ENCODE data around the gene GARS1. TPM values are rescaled to one million over a fixed set of nuclear protein-coding genes. Genes with fewer than 3 reads are reported as not detected.

Gene GARS1
- total and polyA plus RNA-seq, 9 of the 15 experiments (the other 6 are each of a cell fraction or from before 2014, with no cell fraction given), result 142 to 769 (median 272) TPM

- POLR2A ChIA-PET, result interaction anchor here (0.5 kb wide), 1 partner anchor 12 kb away, joined by 4 read pairs; no protein-coding TSS in a partner anchor
- H3K36me3 ChIP-seq (ENCODE audit: control insufficient read depth, insufficient read depth, low read length), result peaks cover 11% of the 10 kb centered on the region; the same call in 2 of the 3 replicates
- no peaks in the 10 kb centered on the region for H3K9me3 ChIP-seq (replicated peaks; ENCODE audit: control insufficient read depth, insufficient read depth, low read depth, low read length)
- H4K20me1 ChIP-seq (replicated peaks; ENCODE audit: control insufficient read depth, insufficient read depth, low read length), result no peaks in the 10 kb centered on the region
- H3K9me1 ChIP-seq (ENCODE audit: control insufficient read depth, insufficient read depth, low read length), result no peaks in the 10 kb centered on the region
- no peak overlapping the region for H3K27ac ChIP-seq (ENCODE audit: extremely low read depth, low read depth, low read length)
- no peak overlapping the region for H2AFZ ChIP-seq (ENCODE audit: low read depth, low read length)
- H3K4me2 ChIP-seq (ENCODE audit: insufficient read depth, low read length), result no peak overlapping the region
- DNase-seq (ENCODE audit: extremely low read depth in 1 of 4, low spot score in 3 of 4) (no peak), FAIRE-seq (no peak), ATAC-seq (no peak)
- CTCF ChIA-PET (ENCODE audit: low intra/inter-chr PET ratio), result interaction anchor here (0.5 to 3.5 kb wide), 4 partner anchors 14 to 287 kb away, joined by 5 to 22 read pairs (median 11); no protein-coding TSS in a partner anchor
- H3K79me2 ChIP-seq (ENCODE audit: control insufficient read depth, insufficient read depth, low read length), result no peaks in the 10 kb centered on the region
- BruUV-seq (replicated peaks), result no TSS peak
- no peak overlapping the region for H3K4me3 ChIP-seq
- no peak overlapping the region for H3K9ac ChIP-seq (ENCODE audit: insufficient read depth in 1 of 2, low read depth in 2 of 2, low read length in 2 of 2)
- in situ Hi-C loops (cut with MboI) (loop anchor here (10.0 kb wide), 1 partner anchor 398 kb away; no protein-coding TSS in a partner anchor), intact Hi-C loops (cut with micrococcal nuclease) (loop anchor here (10.0 kb wide), 1 partner anchor 488 kb away; no protein-coding TSS in a partner anchor)
- no peaks in the 10 kb centered on the region for H3K27me3 ChIP-seq (ENCODE audit: control insufficient read depth in 2 of 2, insufficient read depth in 2 of 2, low read length in 2 of 2)
- WGBS (ENCODE audit: insufficient coverage, low coverage, missing lambda C conversion rate), result 94% methylated on average over 8 of the region's 8 CpGs
- H3K4me1 ChIP-seq (replicated peaks in 1 of 2; ENCODE audit: control insufficient read depth in 2 of 2, insufficient read depth in 2 of 2, low read length in 2 of 2), result peaks cover 0 to 4% of the 10 kb centered on the region in 2 experiments; a peak in 3 of 5 replicates
- TF ChIP-seq CBX3 (IDR thresholded peaks at IDR 0.05; ENCODE audit: borderline replicate concordance in 1 of 2, low read length in 2 of 2), result no peak
- no peak for TF ChIP-seq ZNF280A (IDR thresholded peaks at IDR 0.05; ENCODE audit: low read depth, partially characterized antibody)
- no peak for TF ChIP-seq RNF2 (IDR thresholded peaks at IDR 0.05)
- no peak for TF ChIP-seq ZNF407 (IDR thresholded peaks at IDR 0.05; ENCODE audit: low read depth)
- TF ChIP-seq PHF8 (IDR thresholded peaks at IDR 0.05; ENCODE audit: borderline replicate concordance, low read length), result no peak
- no peak for TF ChIP-seq CBX5 (IDR thresholded peaks at IDR 0.05; ENCODE audit: borderline replicate concordance, low read depth)
- no peak for TF ChIP-seq ADNP (tag; IDR thresholded peaks at IDR 0.05)
- TF ChIP-seq ZFP91 (CRISPR knock-in tag; IDR thresholded peaks at IDR 0.05), result no peak
- TF ChIP-seq EGR1 (conservative IDR thresholded peaks at IDR 0.05), result no peak
These were observed 31.8 kb upstream of the GARS1 start for GRCh38 chr7:30562909-30563308.
